RWPE2 (cell line): ENCODE data around the gene WNT9B.

Experiments used
- ATAC-seq: fragments of 200-7000 bp; cut with Tn5 transposase; 3 replicates; pipeline ENCODE4 v1.9.1; 2021; ENCODE audit warnings: low read depth
- DNase-seq: peaks from one replicate; pipeline ENCODE4 v3.0.0-alpha.2; 2020; ENCODE audit warnings: low spot score
- H3K27ac ChIP-seq: fragments of 450-650 bp; 2 replicates; pipeline ENCODE4 v1.5.1; 2017; ENCODE audit warnings: mild to moderate bottlenecking; ENCODE audit not compliant: poor library complexity, severe bottlenecking
- H3K27me3 ChIP-seq: fragments of 250-450 bp; sonication (Bioruptor Pico); 2 replicates; pipeline ENCODE4 v1.5.1; 2021; ENCODE audit warnings: mild to moderate bottlenecking, moderate library complexity; ENCODE audit not compliant: insufficient read depth, poor library complexity, severe bottlenecking
- H3K36me3 ChIP-seq: fragments of 250-450 bp; sonication (Bioruptor Pico); 2 replicates; pipeline ENCODE4 v1.5.1; 2020; ENCODE audit warnings: low read depth, mild to moderate bottlenecking, moderate library complexity
- H3K4me1 ChIP-seq: fragments of 250-450 bp; sonication (Bioruptor Pico); 2 replicates; pipeline ENCODE4 v1.5.1; 2021; ENCODE audit warnings: mild to moderate bottlenecking, moderate library complexity; ENCODE audit not compliant: insufficient read depth, poor library complexity, severe bottlenecking
- H3K4me3 ChIP-seq: fragments of 250-450 bp; sonication (Bioruptor Pico); 2 replicates; pipeline ENCODE4 v1.5.1; 2021; ENCODE audit warnings: mild to moderate bottlenecking, moderate library complexity; ENCODE audit not compliant: severe bottlenecking
- H3K9me3 ChIP-seq: fragments of 250-450 bp; sonication (Bioruptor Pico); 2 replicates; pipeline ENCODE4 v1.5.1; 2021; ENCODE audit warnings: mild to moderate bottlenecking, moderate library complexity; ENCODE audit not compliant: severe bottlenecking
- CTCF ChIP-seq: fragments of 450-650 bp; IDR thresholded peaks from one replicate; pipeline ENCODE4 v1.5.1; 2017; ENCODE audit warnings: mild to moderate bottlenecking, moderate library complexity; ENCODE audit not compliant: poor library complexity, severe bottlenecking

Gene WNT9B

GRCh38 chr17:46831573-46832330, 19.6 kb upstream of the WNT9B start:
- no peak for ATAC-seq
- DNase-seq = no peak
- no peaks in the 10 kb centered on the region for H3K36me3 ChIP-seq
- TF ChIP-seq CTCF = no peak
- no peaks in the 10 kb centered on the region for H3K9me3 ChIP-seq
- H3K27me3 ChIP-seq = no peaks in the 10 kb centered on the region
- H3K4me1 ChIP-seq = no peaks in the 10 kb centered on the region
- no peak overlapping the region for H3K4me3 ChIP-seq
- no peak overlapping the region for H3K27ac ChIP-seq

- no peak for ATAC-seq
- H3K27ac ChIP-seq = no peak overlapping the region
Measured at GRCh38 chr17:46832331-46832821, 19.0 kb upstream of the WNT9B start.

GRCh38 chr17:46832945-46833839, 18.2 kb upstream of the WNT9B start:
- Histone ChIP-seq H3K9me3 (no peaks in the 10 kb centered on the region), H3K36me3 (no peaks in the 10 kb centered on the region), H3K4me1 (no peaks in the 10 kb centered on the region), H3K27ac (no peak overlapping the region), H3K4me3 (no peak overlapping the region), H3K27me3 (no peaks in the 10 kb centered on the region)
- no peak for TF ChIP-seq CTCF
- DNase-seq = no peak
- ATAC-seq = peak; percentile 73

More at GRCh38 chr17:46832331-46832821, 19.0 kb upstream of the WNT9B start:
- DNase-seq = no peak
- no peaks in the 10 kb centered on the region for H3K4me1 ChIP-seq
- H3K27me3 ChIP-seq = no peaks in the 10 kb centered on the region
- no peak overlapping the region for H3K4me3 ChIP-seq
- no peak for TF ChIP-seq CTCF
- no peaks in the 10 kb centered on the region for H3K9me3 ChIP-seq
- H3K36me3 ChIP-seq = no peaks in the 10 kb centered on the region

- ATAC-seq (no peak), DNase-seq (no peak)
- TF ChIP-seq CTCF = no peak
- H3K36me3 ChIP-seq = no peaks in the 10 kb centered on the region
- no peaks in the 10 kb centered on the region for H3K4me1 ChIP-seq
- no peak overlapping the region for H3K27ac ChIP-seq
- no peaks in the 10 kb centered on the region for H3K27me3 ChIP-seq
- no peak overlapping the region for H3K4me3 ChIP-seq
- no peaks in the 10 kb centered on the region for H3K9me3 ChIP-seq
Measured at GRCh38 chr17:46833840-46834208, 17.6 kb upstream of the WNT9B start.
